MM.1S (cell line): Measurements from ENCODE around the gene ZNF473.

Experiments
- DNase-seq: peaks from one replicate; pipeline ENCODE4 v3.0.0-alpha.2; 2015
- H2AFZ ChIP-seq: fragments of 300-600 bp; sonication (generic); 2 replicates; pipeline ENCODE4 v1.6.0; 2016; ENCODE audit warnings: antibody characterized with exemption, low read length
- H3F3A ChIP-seq: fragments of 300-600 bp; sonication (generic); 2 replicates; pipeline ENCODE4 v1.6.1; 2016; ENCODE audit warnings: mild to moderate bottlenecking, antibody characterized with exemption, low read length, moderate library complexity, mixed read lengths; ENCODE audit not compliant: insufficient read depth
- H3K27ac ChIP-seq: fragments of 300-600 bp; sonication (generic); 2 replicates; pipeline ENCODE4 v1.5.1; 2016; ENCODE audit warnings: mild to moderate bottlenecking, low read length
- H3K27me3 ChIP-seq: fragments of 300-600 bp; sonication (generic); replicated peaks from 2 replicates; pipeline ENCODE4 v1.6.0; 2016; ENCODE audit warnings: low read length; ENCODE audit not compliant: insufficient read depth
- H3K36me3 ChIP-seq: fragments of 300-600 bp; sonication (generic); replicated peaks from 2 replicates; pipeline ENCODE4 v1.6.1; 2016; ENCODE audit warnings: mild to moderate bottlenecking, low read length, mixed read lengths; ENCODE audit not compliant: insufficient read depth
- H3K4me1 ChIP-seq: fragments of 300-600 bp; sonication (generic); 2 replicates; pipeline ENCODE4 v1.6.1; 2016; ENCODE audit warnings: low read length, mixed read lengths
- H3K4me2 ChIP-seq: fragments of 300-600 bp; sonication (generic); 2 replicates; pipeline ENCODE4 v1.6.0; 2016; ENCODE audit warnings: low read depth, low read length
- H3K4me3 ChIP-seq: fragments of 300-600 bp; sonication (generic); 2 replicates; pipeline ENCODE4 v1.5.1; 2016; ENCODE audit warnings: low read length, mixed read lengths
- H3K79me2 ChIP-seq: fragments of 300-600 bp; sonication (generic); 2 replicates; pipeline ENCODE4 v1.6.1; 2016; ENCODE audit warnings: mixed run types, low read length, mixed read lengths
- H3K9ac ChIP-seq: fragments of 300-600 bp; sonication (generic); 2 replicates; pipeline ENCODE4 v1.6.1; 2016; ENCODE audit warnings: low read length, mixed read lengths
- H3K9me2 ChIP-seq: fragments of 300-600 bp; sonication (generic); replicated peaks from 2 replicates; pipeline ENCODE4 v1.6.1; 2016; ENCODE audit warnings: mild to moderate bottlenecking, low read length, mixed read lengths; ENCODE audit not compliant: insufficient read depth
- H3K9me3 ChIP-seq: fragments of 300-600 bp; sonication (generic); replicated peaks from 2 replicates; pipeline ENCODE4 v1.6.1; 2016; ENCODE audit warnings: mild to moderate bottlenecking, low read length, mixed read lengths; ENCODE audit not compliant: insufficient read depth
- H4K20me1 ChIP-seq: fragments of 300-600 bp; sonication (generic); 2 replicates; pipeline ENCODE4 v1.6.1; 2016; ENCODE audit warnings: mild to moderate bottlenecking, low read length, moderate library complexity, mixed read lengths; ENCODE audit not compliant: insufficient read depth
- CTCF ChIP-seq: fragments of 300-600 bp; sonication (generic); IDR thresholded peaks from 2 replicates; pipeline ENCODE4 v1.5.1; 2016; ENCODE audit warnings: antibody characterized with exemption, low read length, mixed read lengths
- EZH2 ChIP-seq: fragments of 300-600 bp; sonication (generic); optimal IDR thresholded peaks from 2 replicates; pipeline ENCODE3; 2017; ENCODE audit warnings: low read depth, mild to moderate bottlenecking, antibody characterized with exemption, low read length, mixed read lengths
- EZH2phosphoT487 ChIP-seq: fragments of 300-600 bp; sonication (generic); IDR thresholded peaks from 2 replicates; pipeline ENCODE4 v1.6.1; 2018; ENCODE audit warnings: antibody characterized with exemption, low read length

Gene ZNF473

GRCh38 chr19:49983645-49984229 is 42.1 kb upstream of the ZNF473 start:
- Histone ChIP-seq H3K4me3 (no peak overlapping the region), H3K9me2 (no peaks in the 10 kb centered on the region), H3K4me2 (no peak overlapping the region), H3K36me3 (no peaks in the 10 kb centered on the region), H2AFZ (no peak overlapping the region), H3K27me3 (no peaks in the 10 kb centered on the region), H3K79me2 (no peaks in the 10 kb centered on the region), H3F3A (peaks cover 4% of the 10 kb centered on the region; the same call in 1 of the 2 replicates), H3K27ac (no peak overlapping the region), H3K4me1 (no peaks in the 10 kb centered on the region), H3K9ac (no peak overlapping the region), H3K9me3 (no peaks in the 10 kb centered on the region), H4K20me1 (no peaks in the 10 kb centered on the region)
- TF ChIP-seq EZH2phosphoT487 (no peak), CTCF (peak; percentile 94), EZH2 (no peak)
- DNase-seq, result peak; percentile 68

DNA sequence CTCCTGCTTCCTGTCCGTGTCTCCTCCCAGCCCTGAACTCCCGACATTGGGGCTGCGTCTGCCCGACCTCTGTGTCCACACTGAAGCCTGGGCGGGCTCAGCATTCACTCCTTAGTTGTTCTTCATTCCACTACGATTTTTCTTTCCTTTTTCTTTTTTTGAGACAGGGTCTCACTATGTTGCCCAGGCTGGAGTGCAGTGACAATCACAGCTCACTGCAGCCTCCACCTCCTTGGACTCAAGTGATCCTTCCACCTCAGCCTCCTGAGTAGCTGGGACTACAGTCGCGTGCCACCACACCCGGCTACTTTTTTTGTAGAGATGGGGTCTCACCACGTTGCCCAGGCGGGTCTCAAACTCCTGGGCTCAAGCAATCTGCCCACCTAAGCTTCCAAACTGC is 41.3 kb upstream of the ZNF473 start:
- DNase-seq, result no peak
- Histone ChIP-seq H3K79me2 (no peaks in the 10 kb centered on the region), H3K27me3 (no peaks in the 10 kb centered on the region), H3K9me3 (no peaks in the 10 kb centered on the region), H3K9ac (no peak overlapping the region), H3F3A (peaks cover 4% of the 10 kb centered on the region; the same call in 1 of the 2 replicates), H3K27ac (no peak overlapping the region), H3K36me3 (no peaks in the 10 kb centered on the region), H3K4me1 (no peaks in the 10 kb centered on the region), H3K4me2 (no peak overlapping the region), H3K9me2 (no peaks in the 10 kb centered on the region), H3K4me3 (no peak overlapping the region), H4K20me1 (no peaks in the 10 kb centered on the region), H2AFZ (no peak overlapping the region)
- no peak for TF ChIP-seq EZH2
- no peak for TF ChIP-seq CTCF
- no peak for TF ChIP-seq EZH2phosphoT487

DNA sequence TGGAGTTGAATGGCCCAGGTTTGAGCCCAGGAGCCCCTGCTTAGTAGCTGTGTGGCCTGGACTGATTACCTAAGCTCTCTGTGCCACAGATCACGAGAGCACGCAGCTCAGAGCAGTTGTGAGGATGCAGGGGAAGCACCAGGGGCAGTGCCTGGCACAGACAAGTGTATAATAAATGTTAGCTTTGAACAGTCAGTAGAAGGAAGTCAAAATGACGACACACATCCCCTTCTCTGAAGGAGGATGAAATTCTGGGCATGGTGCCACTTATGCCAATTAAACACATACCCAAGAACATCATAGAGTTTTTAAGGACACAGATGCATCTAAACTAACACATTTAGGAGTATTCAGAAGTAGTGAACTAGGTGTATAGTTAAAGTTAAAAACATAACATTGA is 39.9 kb upstream of the ZNF473 start:
- Histone ChIP-seq H3K9me3 (no peaks in the 10 kb centered on the region), H3K4me3 (no peak overlapping the region), H3K4me1 (no peaks in the 10 kb centered on the region), H4K20me1 (no peaks in the 10 kb centered on the region), H3K27ac (no peak overlapping the region), H3F3A (peaks cover 4% of the 10 kb centered on the region; the same call in 1 of the 2 replicates), H3K9me2 (no peaks in the 10 kb centered on the region), H3K9ac (no peak overlapping the region), H3K36me3 (no peaks in the 10 kb centered on the region), H3K27me3 (no peaks in the 10 kb centered on the region), H2AFZ (no peak overlapping the region), H3K4me2 (no peak overlapping the region), H3K79me2 (no peaks in the 10 kb centered on the region)
- DNase-seq, result no peak
- TF ChIP-seq CTCF (no peak), EZH2phosphoT487 (no peak), EZH2 (no peak)
